BLaER1 treated with 17β-estradiol and CSF1 and Interleukin-3, amounts not matched to agents 10 nM and 100 nM (cell line): Measurements from ENCODE around the gene DCAF4.

Experiments
- H3K27ac ChIP-seq, 11 experiments: shearing (Covaris generic); formaldehyde crosslinking; 2 replicates each; pipeline ENCODE4 v1.8.1; 2022
- H3K27me3 ChIP-seq, 11 experiments: shearing (Covaris generic); formaldehyde crosslinking; 2 replicates each; pipeline ENCODE4 v1.8.1; 2022
- H3K36me3 ChIP-seq, 11 experiments: shearing (Covaris generic); formaldehyde crosslinking; 2 replicates each; pipeline ENCODE4 v1.8.1; 2022
- H3K4me1 ChIP-seq, 10 experiments: shearing (Covaris generic); formaldehyde crosslinking; 2 replicates each; pipeline ENCODE4 v1.8.1; 2022
- H3K4me2 ChIP-seq, 11 experiments: shearing (Covaris generic); formaldehyde crosslinking; 2 replicates each; pipeline ENCODE4 v1.8.1; 2022
- H3K4me3 ChIP-seq, 10 experiments: shearing (Covaris generic); formaldehyde crosslinking; 2 replicates each; pipeline ENCODE4 v1.8.1; 2022
- H3K9ac ChIP-seq, 11 experiments: shearing (Covaris generic); formaldehyde crosslinking; 2 replicates each; pipeline ENCODE4 v1.8.1; 2022
- H3K9me3 ChIP-seq, 11 experiments: shearing (Covaris generic); formaldehyde crosslinking; replicated peaks in 1 of 11; 2 replicates each; pipeline ENCODE4 v1.8.1; 2022
- H4K20me1 ChIP-seq, 11 experiments: shearing (Covaris generic); formaldehyde crosslinking; 2 replicates each; pipeline ENCODE4 v1.8.1; 2022
- Cebpa-rat ChIP-seq, 11 experiments: shearing (Covaris generic); IDR thresholded peaks; 2 replicates each; pipeline ENCODE4 v1.8.1; 2022

Gene DCAF4

GRCh38 chr14:72939630-72940029 is 13.4 kb downstream of the DCAF4 start:
- peaks cover 0 to 30% (median 17%) of the 10 kb centered on the region in 10 experiments; a peak in 16 of 20 replicates for H3K4me1 ChIP-seq
- no peaks in the 10 kb centered on the region for H3K27me3 ChIP-seq
- no peak overlapping the region for H3K9ac ChIP-seq
- H3K4me3 ChIP-seq: no peak overlapping the region
- TF ChIP-seq Cebpa-rat (IDR thresholded peaks at IDR 0.05): no peak
- H3K36me3 ChIP-seq: peaks cover 63 to 82% (median 70%) of the 10 kb centered on the region in 11 experiments
- no peak overlapping the region for H3K27ac ChIP-seq
- no peaks in the 10 kb centered on the region for H3K9me3 ChIP-seq
- H4K20me1 ChIP-seq: peaks cover 0 to 76% (median 40%) of the 10 kb centered on the region in 11 experiments; a peak in 16 of 22 replicates
- H3K4me2 ChIP-seq: no peak overlapping the region

DNA sequence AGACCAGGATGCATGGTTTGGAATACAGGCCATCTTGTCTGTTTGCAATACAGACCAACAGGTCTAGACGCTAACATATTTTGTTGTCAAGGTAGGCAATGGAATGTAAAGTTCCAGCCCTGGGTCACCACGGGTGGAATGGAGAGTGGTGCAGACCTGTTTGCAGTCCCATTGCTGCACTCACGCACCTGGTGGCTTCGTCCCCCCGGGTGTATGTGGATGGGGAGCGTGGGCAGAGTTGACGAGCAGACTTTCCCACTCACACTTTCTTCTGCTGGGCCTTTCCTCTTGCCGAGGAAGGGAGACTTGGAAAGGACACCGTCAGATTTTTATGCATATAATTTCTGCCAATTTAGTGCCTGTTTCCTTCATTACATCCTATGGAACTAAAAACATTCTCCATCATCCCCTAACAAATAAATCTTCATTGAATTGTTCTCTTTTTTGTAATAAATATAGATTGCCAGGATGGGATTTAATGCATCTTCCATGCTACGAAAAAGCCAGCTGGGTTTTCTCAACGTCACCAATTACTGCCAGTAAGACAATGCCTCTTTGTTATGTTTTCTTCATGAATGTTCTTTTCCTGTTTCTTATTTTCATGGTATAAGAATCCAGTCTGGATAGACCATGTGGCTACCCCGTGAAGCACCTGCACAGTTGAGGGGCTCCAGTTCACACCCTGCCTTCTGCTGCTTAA is 15.2 kb downstream of the DCAF4 start:
- Histone ChIP-seq H3K4me3 (no peak overlapping the region), H3K9ac (no peak overlapping the region), H3K27ac (no peak overlapping the region), H4K20me1 (peaks cover 0 to 61% (median 23%) of the 10 kb centered on the region in 11 experiments; a peak in 15 of 22 replicates), H3K36me3 (peaks cover 78 to 92% (median 88%) of the 10 kb centered on the region in 11 experiments), H3K27me3 (no peaks in the 10 kb centered on the region), H3K4me1 (peaks cover 0 to 29% (median 17%) of the 10 kb centered on the region in 10 experiments; a peak in 16 of 20 replicates), H3K4me2 (no peak overlapping the region), H3K9me3 (no peaks in the 10 kb centered on the region)
- TF ChIP-seq Cebpa-rat (IDR thresholded peaks at IDR 0.05): no peak

DNA sequence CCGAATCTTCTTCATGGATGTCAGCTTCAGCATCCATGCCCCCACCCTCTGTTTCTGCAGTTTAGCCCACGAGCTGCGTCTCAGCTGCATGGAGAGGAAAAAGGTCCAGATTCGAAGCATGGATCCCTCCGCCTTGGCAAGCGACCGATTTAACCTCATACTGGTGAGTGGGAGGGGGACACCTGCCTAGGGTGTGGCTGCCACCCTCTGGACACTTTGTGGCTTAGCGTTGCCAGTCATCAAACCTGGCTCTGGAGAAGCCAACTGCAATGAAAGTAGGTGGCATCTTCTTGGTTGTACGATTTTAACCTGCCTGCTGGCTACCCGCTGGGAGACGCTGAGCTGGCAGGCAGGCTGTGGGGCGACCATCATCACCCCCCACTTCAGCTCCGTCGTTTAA is 16.7 kb downstream of the DCAF4 start:
- H3K36me3 ChIP-seq: peaks cover 84 to 100% (median 96%) of the 10 kb centered on the region in 11 experiments
- no peak for TF ChIP-seq Cebpa-rat (IDR thresholded peaks at IDR 0.05)

GRCh38 chr14:72943876-72944430 is 17.7 kb downstream of the DCAF4 start:
- H3K4me2 ChIP-seq: peak overlapping the region in 4 of 11 experiments; percentile 3 to 19 (median 12); a peak in 2 of 22 replicates
- H3K9me3 ChIP-seq: no peaks in the 10 kb centered on the region
- H3K4me3 ChIP-seq: no peak overlapping the region
- no peak for TF ChIP-seq Cebpa-rat (IDR thresholded peaks at IDR 0.05)
- H3K9ac ChIP-seq: peak overlapping the region in 1 of 11 experiments; percentile 15; a peak in 1 of 22 replicates
- H3K27ac ChIP-seq: no peak overlapping the region
- peaks cover 74 to 100% (median 89%) of the 10 kb centered on the region in 11 experiments for H3K36me3 ChIP-seq
- H3K4me1 ChIP-seq: peaks cover 0 to 17% (median 8%) of the 10 kb centered on the region in 10 experiments; a peak in 10 of 20 replicates
- H3K27me3 ChIP-seq: no peaks in the 10 kb centered on the region
- H4K20me1 ChIP-seq: peaks cover 0 to 43% (median 7%) of the 10 kb centered on the region in 11 experiments; a peak in 6 of 22 replicates

More for the DNA sequence above, 16.7 kb downstream of the DCAF4 start:
- Histone ChIP-seq H3K4me2 (no peak overlapping the region), H3K9ac (no peak overlapping the region), H3K27me3 (no peaks in the 10 kb centered on the region), H3K27ac (no peak overlapping the region), H3K9me3 (no peaks in the 10 kb centered on the region), H3K4me1 (peaks cover 0 to 17% (median 8%) of the 10 kb centered on the region in 10 experiments; a peak in 10 of 20 replicates), H3K4me3 (no peak overlapping the region), H4K20me1 (peaks cover 0 to 53% (median 10%) of the 10 kb centered on the region in 11 experiments; a peak in 14 of 22 replicates)

DNA sequence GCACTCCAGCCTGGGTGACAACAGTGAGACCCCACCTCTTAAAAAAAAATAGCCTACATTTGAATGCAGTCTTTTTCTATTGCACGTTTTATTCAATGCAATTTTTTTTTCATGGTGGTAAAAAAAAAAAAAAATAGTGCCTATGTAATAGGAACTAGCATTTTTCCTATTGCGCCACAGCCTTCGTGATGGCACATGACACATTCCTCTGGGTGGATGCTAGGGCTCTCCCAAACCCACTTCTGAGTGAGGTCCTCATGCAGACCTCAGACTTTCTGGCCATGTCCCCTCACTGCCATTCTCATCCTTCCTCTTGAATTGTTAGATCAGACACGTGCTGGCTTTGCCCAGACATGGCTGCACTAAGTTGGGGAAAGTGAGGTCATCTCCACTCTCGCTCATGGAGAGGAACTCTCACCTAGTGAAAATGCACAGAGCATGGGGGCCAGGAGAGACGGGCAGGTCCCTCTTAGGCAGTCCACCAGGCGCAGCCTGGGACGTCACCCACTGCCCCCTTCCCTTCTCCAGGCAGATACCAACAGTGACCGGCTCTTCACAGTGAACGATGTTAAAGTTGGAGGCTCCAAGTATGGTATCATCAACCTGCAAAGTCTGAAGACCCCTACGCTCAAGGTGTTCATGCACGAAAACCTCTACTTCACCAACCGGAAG is 19.2 kb downstream of the DCAF4 start:
- H3K36me3 ChIP-seq: peaks cover 58 to 100% (median 83%) of the 10 kb centered on the region in 11 experiments

GRCh38 chr14:72946491-72946890 is 20.2 kb downstream of the DCAF4 start:
- Histone ChIP-seq H3K27ac (no peak overlapping the region), H3K9ac (no peak overlapping the region), H3K27me3 (no peaks in the 10 kb centered on the region), H3K4me2 (no peak overlapping the region), H4K20me1 (peaks cover 0 to 25% (median 0%) of the 10 kb centered on the region in 11 experiments; a peak in 3 of 22 replicates), H3K9me3 (no peaks in the 10 kb centered on the region), H3K4me3 (no peak overlapping the region), H3K4me1 (peaks cover 0 to 17% (median 8%) of the 10 kb centered on the region in 10 experiments; a peak in 10 of 20 replicates), H3K36me3 (peaks cover 54 to 100% (median 84%) of the 10 kb centered on the region in 11 experiments)
- TF ChIP-seq Cebpa-rat (IDR thresholded peaks at IDR 0.05): no peak

More for the DNA sequence above, 19.2 kb downstream of the DCAF4 start:
- Histone ChIP-seq H3K27ac (no peak overlapping the region), H3K4me2 (no peak overlapping the region), H4K20me1 (peaks cover 0 to 30% (median 3%) of the 10 kb centered on the region in 11 experiments; a peak in 3 of 22 replicates), H3K4me3 (no peak overlapping the region), H3K9me3 (no peaks in the 10 kb centered on the region), H3K9ac (no peak overlapping the region), H3K27me3 (no peaks in the 10 kb centered on the region), H3K4me1 (peaks cover 0 to 17% (median 8%) of the 10 kb centered on the region in 10 experiments; a peak in 10 of 20 replicates)
- no peak for TF ChIP-seq Cebpa-rat (IDR thresholded peaks at IDR 0.05)

GRCh38 chr14:72947366-72948160 is 21.3 kb downstream of the DCAF4 start:
- no peaks in the 10 kb centered on the region for H3K9me3 ChIP-seq
- H3K9ac ChIP-seq: no peak overlapping the region; a peak in 1 of 22 replicates
- no peak overlapping the region for H3K4me2 ChIP-seq
- H3K27me3 ChIP-seq: no peaks in the 10 kb centered on the region
- peaks cover 0 to 25% (median 0%) of the 10 kb centered on the region in 11 experiments; a peak in 3 of 22 replicates for H4K20me1 ChIP-seq
- no peak overlapping the region for H3K27ac ChIP-seq
- peaks cover 0 to 17% (median 8%) of the 10 kb centered on the region in 10 experiments; a peak in 10 of 20 replicates for H3K4me1 ChIP-seq
- TF ChIP-seq Cebpa-rat (IDR thresholded peaks at IDR 0.05): no peak
- peaks cover 54 to 100% (median 83%) of the 10 kb centered on the region in 11 experiments for H3K36me3 ChIP-seq
- no peak overlapping the region for H3K4me3 ChIP-seq

DNA sequence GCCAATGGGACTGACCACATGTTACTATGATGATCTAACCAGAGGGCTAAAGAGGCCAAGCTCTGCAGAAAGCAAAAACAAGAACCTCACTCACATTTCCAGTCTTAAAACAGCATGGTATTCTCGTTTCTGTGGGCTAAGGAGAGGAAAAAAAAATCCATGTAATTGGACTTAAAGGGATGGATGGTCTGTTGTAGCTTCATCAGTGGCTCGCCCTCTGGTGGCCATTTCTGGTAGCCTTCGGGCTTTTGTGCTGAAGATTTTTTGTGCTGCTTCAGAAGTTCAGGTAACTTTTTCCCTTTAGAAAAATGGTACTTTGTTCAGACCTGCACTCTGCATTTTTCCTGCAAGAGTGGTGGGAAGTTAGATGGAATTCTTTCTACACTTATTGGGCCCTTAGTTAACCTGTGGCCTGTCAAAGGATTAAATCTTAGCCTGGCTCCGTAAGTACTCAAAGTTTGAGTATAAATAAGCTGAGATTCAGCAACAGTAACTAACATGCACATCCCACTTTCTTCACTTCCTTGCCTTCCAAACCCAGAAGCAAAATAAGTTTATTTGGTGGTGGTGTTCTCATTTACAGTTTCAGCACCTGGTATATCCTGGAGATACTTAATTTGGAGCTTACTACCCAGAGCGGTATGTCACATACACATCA is 22.3 kb downstream of the DCAF4 start:
- Histone ChIP-seq H3K4me2 (no peak overlapping the region), H4K20me1 (peaks cover 0 to 20% (median 0%) of the 10 kb centered on the region in 11 experiments; a peak in 3 of 22 replicates), H3K27ac (no peak overlapping the region), H3K27me3 (no peaks in the 10 kb centered on the region), H3K9ac (no peak overlapping the region), H3K36me3 (peaks cover 44 to 97% (median 79%) of the 10 kb centered on the region in 11 experiments), H3K4me1 (peaks cover 0 to 14% (median 8%) of the 10 kb centered on the region in 10 experiments; a peak in 10 of 20 replicates), H3K4me3 (no peak overlapping the region), H3K9me3 (no peaks in the 10 kb centered on the region)
- TF ChIP-seq Cebpa-rat (IDR thresholded peaks at IDR 0.05): no peak
